Aorta (tissue), 5 donors: Measurements from ENCODE around the gene ARHGAP15. TPM values are rescaled to one million over a fixed set of nuclear protein-coding genes. Genes with fewer than 3 reads are reported as not detected.

Experiments
- ATAC-seq: fragments of 200-7000 bp; cut with Tn5 transposase; one replicate; pipeline ENCODE4 v1.9.1; 2022; ENCODE audit warnings: moderate library complexity; ENCODE audit not compliant: low FRiP score
- DNase-seq, 2 donors: peaks; one replicate each; pipeline ENCODE4 v3.0.0-alpha.2; 2020
- H3K27ac ChIP-seq, 2 donors: one replicate each; pipeline ENCODE4 v1.5.1; 2013; ENCODE audit warnings: low read length in 2 of 2, mild to moderate bottlenecking in 2 of 2, moderate library complexity in 2 of 2, control low read depth in 1 of 2, inconsistent platforms in 1 of 2, low read depth in 1 of 2
- H3K27me3 ChIP-seq, 2 donors: one replicate each; pipeline ENCODE4 v1.6.1; 2013; ENCODE audit warnings: control low read depth in 1 of 2, low read length in 1 of 2, mild to moderate bottlenecking in 1 of 2, moderate library complexity in 1 of 2; ENCODE audit not compliant: insufficient read depth in 2 of 2, control insufficient read depth in 1 of 2
- H3K36me3 ChIP-seq, 2 donors: one replicate each; pipeline ENCODE4 v1.6.1; 2013; ENCODE audit warnings: control low read depth in 1 of 2, low read length in 1 of 2, mild to moderate bottlenecking in 1 of 2; ENCODE audit not compliant: insufficient read depth in 2 of 2, control insufficient read depth in 1 of 2
- H3K4me1 ChIP-seq, 2 donors: one replicate each; pipeline ENCODE4 v1.6.1; 2013; ENCODE audit warnings: low read length in 2 of 2, control low read depth in 1 of 2, mild to moderate bottlenecking in 1 of 2, moderate library complexity in 1 of 2; ENCODE audit not compliant: insufficient read depth in 2 of 2, control insufficient read depth in 1 of 2
- H3K4me3 ChIP-seq, 2 donors: one replicate each; pipeline ENCODE4 v1.5.1; 2013; ENCODE audit warnings: low read length in 2 of 2, control low read depth in 1 of 2, mild to moderate bottlenecking in 1 of 2
- H3K9me3 ChIP-seq: one replicate; pipeline ENCODE4 v1.6.1; 2013; ENCODE audit warnings: mild to moderate bottlenecking, low read length; ENCODE audit not compliant: control insufficient read depth
- WGBS, 2 donors: extraction: QIAGEN DNeasy Blood & Tissue Kit; methylation state at CpG; one replicate each; pipeline ENCODE4 v1.1.7; 2013; 5-methylcytosine and 5-hydroxymethylcytosine counted together
- intact Hi-C, 2 donors: fragments of 100-400 bp; cut with DNase I; formaldehyde crosslinking; loops; one replicate each; pipeline versions ENCODE4 v1.14.2 to v1.15.0; 2022
- polyA plus RNA-seq, 2 donors: library from polyadenylated mRNA; stranded (reverse); fragments of 200-250 nt; gene quantifications; one replicate each; pipeline ENCODE4 v1.2.3, GENCODE V29; 2013
- total RNA-seq, 2 donors: library from RNA; stranded (reverse); fragmentation: NEBNext Ultra II Directional; extraction: Animal tissue kit (Norgen Biotek cat#: 25700); gene quantifications; one replicate each; pipeline ENCODE4 v1.2.1, GENCODE V29; 2021
- donor health status: healthy with polysubstance abuse.
- donor health status: Bipolar disorder and iron deficiency.
- donor health status: DM: no; HTN: no; CAD: no.
- donor health status: DM: no; HTN: no; CAD: no.
- donor health status: DM: yes; HTN: yes; CAD: no.

ARHGAP15 gene
- total and polyA plus RNA-seq, 4 donors, result 9.8 to 26.2 (median 12.8) TPM

DNA sequence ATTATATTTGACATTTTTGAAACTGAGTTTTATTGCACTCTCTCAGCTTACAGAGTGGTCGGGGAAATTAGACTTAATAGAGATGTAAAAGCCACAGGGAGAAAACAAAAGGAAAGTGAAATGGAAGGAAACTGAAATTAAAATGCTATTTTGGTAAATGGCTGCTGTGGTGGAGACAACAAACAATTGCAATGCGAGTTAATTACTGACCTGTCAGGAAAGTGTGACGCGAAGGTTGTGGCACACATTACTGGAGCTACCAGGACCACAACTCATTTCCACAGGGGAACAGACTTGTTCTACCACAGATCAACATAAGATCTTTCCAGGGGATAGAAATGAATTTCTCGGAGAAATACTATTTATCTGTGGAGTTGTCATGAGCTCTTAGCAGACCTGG is 19.5 kb downstream of the ARHGAP15 start:
- Histone ChIP-seq H3K27me3 (no peaks in the 10 kb centered on the region), H3K36me3 (no peaks in the 10 kb centered on the region), H3K4me1 (no peaks in the 10 kb centered on the region), H3K4me3 (no peak overlapping the region), H3K9me3 (no peaks in the 10 kb centered on the region), H3K27ac (no peak overlapping the region)
- no peak for ATAC-seq
- intact Hi-C loops, result no loop called here
- no peak for DNase-seq
- WGBS, 2 donors, result 84 to 87% methylated on average over 5 of the region's 5 CpGs

- Histone ChIP-seq H3K27me3 (no peaks in the 10 kb centered on the region), H3K36me3 (no peaks in the 10 kb centered on the region), H3K4me3 (no peak overlapping the region), H3K4me1 (no peaks in the 10 kb centered on the region), H3K9me3 (no peaks in the 10 kb centered on the region), H3K27ac (no peak overlapping the region)
- intact Hi-C loops, result no loop called here
- DNase-seq (no peak), ATAC-seq (no peak)
- 78 to 84% methylated on average over 4 of the region's 4 CpGs for WGBS, 2 donors
Observed at GRCh38 chr2:143150287-143150686, 21.1 kb downstream of the ARHGAP15 start.

DNA sequence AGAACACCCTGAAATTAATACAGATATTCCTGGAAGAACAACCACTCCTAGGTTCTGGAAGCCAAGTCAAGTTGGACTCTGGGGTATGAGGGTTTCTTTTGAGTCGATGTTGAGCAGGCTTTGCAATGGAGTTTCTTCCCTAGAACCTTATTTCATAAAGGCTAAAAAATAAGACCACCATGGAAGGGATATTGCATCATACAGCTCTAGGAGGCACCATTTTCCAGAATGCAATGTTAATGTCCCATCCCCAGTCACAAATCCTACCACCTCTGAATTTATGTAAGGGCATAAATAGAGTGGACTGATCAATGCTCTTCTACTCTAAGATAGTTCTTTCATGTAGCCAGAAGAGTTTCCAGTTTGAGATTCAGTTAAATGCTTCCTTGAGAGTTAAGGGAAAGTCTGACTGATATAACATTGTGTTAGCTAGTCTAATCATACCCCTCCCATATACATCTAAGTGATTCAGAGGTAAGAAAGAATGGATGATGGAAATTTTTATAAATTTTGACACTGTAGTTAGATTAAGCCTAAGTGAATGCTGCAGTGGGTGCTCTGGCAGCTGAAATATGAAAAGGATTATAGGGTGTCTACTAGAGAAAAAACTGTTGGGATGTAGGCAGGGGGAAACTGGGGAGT is 22.0 kb downstream of the ARHGAP15 start:
- Histone ChIP-seq H3K36me3 (no peaks in the 10 kb centered on the region), H3K4me1 (no peaks in the 10 kb centered on the region), H3K9me3 (no peaks in the 10 kb centered on the region), H3K4me3 (no peak overlapping the region), H3K27ac (no peak overlapping the region), H3K27me3 (no peaks in the 10 kb centered on the region)
- intact Hi-C loops, result no loop called here
- ATAC-seq, result no peak
- 94 to 97% methylated on average over 1 of the region's 1 CpG for WGBS, 2 donors
- no peak for DNase-seq

- ATAC-seq (no peak), DNase-seq (no peak)
- 86 to 88% methylated on average over 2 of the region's 2 CpGs for WGBS, 2 donors
- H3K4me1 ChIP-seq, result no peaks in the 10 kb centered on the region
- H3K4me3 ChIP-seq, result no peak overlapping the region
- no peaks in the 10 kb centered on the region for H3K9me3 ChIP-seq
- no peaks in the 10 kb centered on the region for H3K36me3 ChIP-seq
- intact Hi-C loops, result no loop called here
- H3K27ac ChIP-seq, result no peak overlapping the region
- H3K27me3 ChIP-seq, result no peaks in the 10 kb centered on the region
Observed at GRCh38 chr2:143152219-143152618, 23.0 kb downstream of the ARHGAP15 start.

DNA sequence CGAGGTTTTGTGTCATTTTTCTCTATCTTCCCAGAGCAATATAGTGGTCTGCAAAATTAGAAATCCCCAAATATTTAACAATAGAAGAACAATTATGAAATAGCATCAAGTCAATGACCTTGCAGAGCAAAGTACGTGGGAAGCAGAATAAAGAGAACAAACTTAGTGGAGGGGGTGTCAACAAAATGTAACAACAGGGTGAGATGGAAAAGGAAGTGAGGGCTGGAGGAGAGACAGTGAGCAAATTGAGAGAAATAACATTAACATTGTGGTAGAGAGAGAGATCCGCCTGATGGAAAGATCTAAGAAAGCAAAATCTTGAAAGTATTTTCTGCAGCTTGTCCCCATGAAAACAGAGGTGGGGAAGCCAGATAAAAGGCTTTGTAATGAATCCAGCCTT is 23.4 kb downstream of the ARHGAP15 start:
- 89 to 92% methylated on average over 3 of the region's 3 CpGs for whole genome bisulfite sequencing, 2 donors

GRCh38 chr2:143155661-143156060 is 26.4 kb downstream of the ARHGAP15 start:
- Histone ChIP-seq H3K4me3 (no peak overlapping the region), H3K4me1 (peaks cover 0 to 2% of the 10 kb centered on the region in 2 donors), H3K27me3 (no peaks in the 10 kb centered on the region), H3K27ac (no peak overlapping the region), H3K36me3 (no peaks in the 10 kb centered on the region), H3K9me3 (no peaks in the 10 kb centered on the region)
- intact Hi-C loops, result no loop called here
- no peak for ATAC-seq
- DNase-seq, result no peak

More for the DNA sequence above, 23.4 kb downstream of the ARHGAP15 start:
- intact Hi-C loops, result no loop called here
- Histone ChIP-seq H3K36me3 (no peaks in the 10 kb centered on the region), H3K9me3 (no peaks in the 10 kb centered on the region), H3K27me3 (no peaks in the 10 kb centered on the region), H3K4me1 (no peaks in the 10 kb centered on the region), H3K27ac (no peak overlapping the region), H3K4me3 (no peak overlapping the region)
- no peak for DNase-seq
- ATAC-seq, result no peak

DNA sequence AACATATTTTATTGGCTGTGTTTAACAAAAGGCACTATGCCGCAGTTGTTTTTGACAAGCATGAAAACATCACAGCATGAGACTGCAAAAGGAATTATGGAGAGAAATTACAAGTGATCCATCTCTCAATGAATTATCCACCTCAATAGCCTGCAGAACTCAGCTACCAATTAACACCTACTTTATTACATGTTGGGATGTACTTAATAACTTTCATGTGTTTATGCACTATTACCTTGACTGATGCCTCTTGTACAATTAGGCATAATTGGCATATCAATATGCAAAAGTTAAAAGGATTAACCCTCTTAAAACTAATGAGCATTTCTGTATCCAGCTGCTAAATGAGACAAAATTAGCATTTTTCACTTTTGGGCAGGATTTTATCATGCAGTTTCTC is 27.8 kb downstream of the ARHGAP15 start:
- WGBS, 2 donors, result 76 to 80% methylated on average over 1 of the region's 1 CpG
- intact Hi-C loops, result no loop called here

DNA sequence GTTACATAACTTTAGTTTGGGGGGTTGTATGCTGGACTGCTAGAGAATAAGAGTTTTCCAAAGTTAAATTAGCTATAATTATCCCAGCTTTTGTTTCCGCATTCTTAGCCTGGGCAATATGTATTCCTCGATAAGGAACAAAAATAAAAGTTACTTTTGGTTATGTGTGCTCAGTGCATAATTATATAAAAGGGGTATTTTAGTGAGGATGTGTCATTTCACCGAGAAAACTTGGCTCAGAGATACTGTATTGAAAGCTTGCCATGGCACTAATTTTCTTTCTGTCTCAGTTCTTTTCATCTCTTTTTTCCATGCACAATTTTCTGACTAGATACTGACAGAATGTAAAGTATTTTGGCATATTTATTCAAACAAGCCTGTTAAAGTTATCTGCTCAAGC is 28.2 kb downstream of the ARHGAP15 start:
- Histone ChIP-seq H3K27me3 (no peaks in the 10 kb centered on the region), H3K4me1 (peaks cover 0 to 2% of the 10 kb centered on the region in 2 donors), H3K36me3 (no peaks in the 10 kb centered on the region), H3K9me3 (no peaks in the 10 kb centered on the region), H3K27ac (no peak overlapping the region), H3K4me3 (no peak overlapping the region)
- WGBS, 2 donors, result 8% methylated on average over 3 of the region's 3 CpGs
- DNase-seq (no peak), ATAC-seq (no peak)
- intact Hi-C loops, result no loop called here

More for the DNA sequence above, 27.8 kb downstream of the ARHGAP15 start:
- H3K9me3 ChIP-seq, result no peaks in the 10 kb centered on the region
- no peaks in the 10 kb centered on the region for H3K36me3 ChIP-seq
- no peaks in the 10 kb centered on the region for H3K27me3 ChIP-seq
- no peak for ATAC-seq
- no peak for DNase-seq
- no peak overlapping the region for H3K27ac ChIP-seq
- H3K4me3 ChIP-seq, result no peak overlapping the region
- peaks cover 0 to 2% of the 10 kb centered on the region in 2 donors for H3K4me1 ChIP-seq

DNA sequence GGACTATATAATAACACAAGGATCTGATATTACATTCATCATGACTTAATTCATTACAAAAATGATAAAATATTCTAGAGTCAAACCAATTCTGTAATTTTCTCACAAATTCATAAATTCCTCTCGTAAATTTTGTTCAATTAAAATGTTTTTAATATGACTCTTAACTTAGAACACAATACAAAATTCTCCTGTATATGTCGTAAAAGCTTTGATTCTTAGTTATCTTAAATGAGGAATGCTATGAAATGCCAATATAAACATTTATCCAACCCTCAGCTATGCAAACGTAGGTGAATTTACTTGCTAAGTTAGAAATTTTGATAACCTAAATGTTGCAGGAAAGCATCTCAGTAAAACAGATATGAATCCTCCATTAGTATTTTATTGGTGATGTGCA is 28.9 kb downstream of the ARHGAP15 start:
- no peaks in the 10 kb centered on the region for H3K36me3 ChIP-seq
- no peak overlapping the region for H3K4me3 ChIP-seq
- no peaks in the 10 kb centered on the region for H3K27me3 ChIP-seq
- 15 to 23% methylated on average over 3 of the region's 3 CpGs for WGBS, 2 donors
- H3K9me3 ChIP-seq, result no peaks in the 10 kb centered on the region
- intact Hi-C loops, result no loop called here
- no peak for ATAC-seq
- no peak overlapping the region for H3K27ac ChIP-seq
- no peak for DNase-seq
- peaks cover 0 to 2% of the 10 kb centered on the region in 2 donors for H3K4me1 ChIP-seq
